CD4-positive, alpha-beta T cell treated with Interleukin-17A for 1 hour (primary cell): ENCODE data around the gene SH3PXD2B.
"Not testable (repeated sequence)": the region's sequence is repeated elsewhere in the genome, so short reads cannot be mapped to it uniquely, and the experiment has no call there.

Source experiments
- DNase-seq: peaks from one replicate; pipeline ENCODE4 v3.0.0-alpha.2; 2020

SH3PXD2B gene

DNA sequence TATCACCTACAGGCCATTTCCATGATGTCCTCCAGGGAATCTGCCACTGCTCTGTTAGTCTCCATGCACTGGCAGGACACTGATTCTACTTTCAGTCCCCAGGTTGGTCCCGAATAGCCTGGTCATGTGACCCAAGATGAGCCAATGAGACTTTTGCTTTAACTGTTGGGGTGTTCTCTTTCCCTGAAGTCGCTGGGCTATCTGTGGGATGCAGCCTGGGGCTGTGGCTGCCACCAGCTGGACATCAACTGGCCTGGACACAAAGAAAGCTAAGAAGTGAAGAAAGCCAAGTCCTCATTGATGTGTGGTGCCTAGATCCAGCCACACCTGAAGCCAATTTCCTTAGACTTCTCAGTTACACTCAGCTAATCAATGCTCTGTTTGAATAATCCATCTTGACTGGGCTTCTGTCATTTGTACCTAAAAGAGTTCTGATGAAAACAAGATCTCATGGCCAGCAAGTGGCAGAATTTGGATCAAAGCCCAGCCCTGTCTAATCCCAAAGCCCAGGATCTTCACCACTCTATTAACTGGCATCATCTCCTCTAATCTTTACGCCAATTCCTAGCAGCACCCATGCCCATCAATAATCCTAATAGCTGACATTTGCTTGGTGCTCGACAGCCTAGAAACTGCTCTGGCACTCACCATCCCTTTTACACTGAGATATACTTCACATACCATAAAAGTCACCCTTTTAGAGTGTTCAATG, 37.0 kb downstream of the SH3PXD2B start:
- DNase-seq = no peak

DNA sequence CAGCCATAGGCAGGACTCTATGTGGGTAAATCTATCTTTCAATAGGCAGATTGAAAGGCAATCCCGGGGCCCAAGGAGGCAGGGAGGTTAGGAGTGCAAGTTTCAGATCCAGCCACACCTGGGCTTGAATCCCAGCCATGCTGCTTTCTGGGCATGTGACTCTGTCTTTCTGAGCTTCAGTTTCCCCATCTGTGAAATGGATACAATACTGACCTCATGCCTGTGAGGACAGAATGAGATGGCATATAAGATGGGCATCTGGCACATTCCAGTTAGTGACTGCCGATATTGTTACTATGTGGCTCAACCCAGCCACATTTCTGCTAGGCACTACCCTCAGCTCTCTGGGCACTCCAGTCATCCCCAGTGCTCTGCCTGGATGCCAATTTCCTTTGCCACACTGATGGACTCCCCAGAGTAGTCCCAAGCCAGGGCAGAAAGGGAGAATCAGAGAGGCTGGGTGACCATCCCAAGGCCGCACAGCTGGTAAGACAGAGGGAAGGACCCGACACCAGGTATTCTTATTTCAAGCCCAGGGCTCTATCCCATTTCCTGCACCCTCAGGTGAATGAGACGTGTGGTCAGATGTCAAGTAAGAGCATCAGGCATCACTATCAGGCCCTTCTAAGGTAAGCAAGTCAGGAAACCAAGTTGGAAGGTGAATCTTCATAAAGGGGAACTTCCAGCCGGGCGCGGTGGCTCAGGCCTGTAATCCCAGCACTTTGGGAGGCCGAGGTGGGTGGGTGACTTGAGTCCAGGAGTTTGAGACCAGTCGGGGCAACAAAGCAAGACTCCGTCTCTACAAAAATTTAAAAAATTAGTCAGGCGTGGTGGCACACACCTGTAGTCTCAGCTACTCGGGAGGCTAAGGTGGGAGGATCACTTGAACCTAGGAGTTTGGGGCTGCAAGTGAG, 38.7 kb downstream of the SH3PXD2B start:
- no peak for DNase-seq

DNA sequence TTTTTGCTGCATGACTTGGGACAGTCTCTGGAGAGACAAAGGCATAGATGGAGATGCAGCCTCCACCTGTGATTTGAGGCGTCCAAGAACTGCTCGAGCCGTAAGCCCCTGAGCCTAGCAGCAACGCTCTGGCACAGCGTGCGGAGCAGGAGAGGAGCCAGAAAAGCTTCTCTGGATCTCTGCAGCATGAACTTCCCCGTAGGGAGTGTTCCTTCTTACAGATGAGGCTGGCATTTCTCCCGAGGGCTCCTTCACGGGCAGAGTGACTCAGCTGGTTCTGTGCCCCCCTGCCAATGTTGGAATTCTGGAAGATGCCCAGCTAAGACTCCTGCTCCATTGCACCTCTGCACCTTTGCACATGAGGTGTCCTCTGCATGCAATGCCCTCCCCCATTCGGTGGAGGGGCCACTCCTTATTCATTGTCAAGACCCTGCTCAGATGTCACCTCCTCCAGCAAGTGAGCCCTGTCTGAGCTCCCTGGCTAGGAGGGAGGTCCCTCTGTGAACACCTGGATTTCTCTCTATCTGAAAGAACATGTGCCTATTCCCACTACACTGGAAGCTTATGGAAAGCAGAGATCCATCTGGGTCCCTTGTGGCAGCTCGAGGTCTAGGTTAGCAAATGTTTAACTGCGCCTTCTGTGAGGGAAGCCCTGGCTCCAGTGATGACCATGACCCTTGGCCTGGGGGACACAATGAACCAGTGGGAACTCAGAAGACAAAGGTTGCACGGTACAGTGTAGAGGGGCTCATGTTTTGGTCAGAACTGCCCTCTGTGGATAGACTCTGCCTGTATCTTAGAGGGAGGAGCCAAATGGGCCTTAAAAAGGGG, 39.6 kb downstream of the SH3PXD2B start:
- DNase-seq = no peak

DNA sequence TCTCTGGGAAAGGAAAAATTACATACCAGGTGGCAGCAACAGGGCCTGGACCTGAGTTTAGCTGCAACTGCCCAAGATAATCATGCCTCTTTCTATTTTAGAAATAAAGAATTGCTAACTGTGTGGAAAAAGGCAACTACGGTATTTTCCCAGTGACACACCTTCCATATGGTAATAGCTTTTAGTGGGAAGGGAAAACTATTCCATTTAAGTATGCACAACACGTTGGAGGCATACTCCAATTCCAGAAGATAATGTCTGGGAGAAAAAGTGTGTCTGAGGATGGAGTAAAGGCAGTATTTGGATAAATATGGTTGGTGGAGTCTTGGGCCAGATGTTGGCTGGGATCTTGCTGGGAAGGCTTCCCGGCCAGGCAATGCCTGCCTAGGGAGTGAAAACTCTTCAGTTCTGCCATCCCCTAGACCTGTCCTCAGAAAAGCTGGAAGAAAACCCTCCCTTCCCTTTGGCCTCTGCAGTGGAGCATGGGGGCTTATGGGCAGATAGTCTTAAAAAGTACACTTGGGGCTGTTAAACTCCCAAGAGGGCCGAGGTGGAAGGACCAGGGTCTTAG, 40.6 kb downstream of the SH3PXD2B start:
- DNase-seq = no peak

DNA sequence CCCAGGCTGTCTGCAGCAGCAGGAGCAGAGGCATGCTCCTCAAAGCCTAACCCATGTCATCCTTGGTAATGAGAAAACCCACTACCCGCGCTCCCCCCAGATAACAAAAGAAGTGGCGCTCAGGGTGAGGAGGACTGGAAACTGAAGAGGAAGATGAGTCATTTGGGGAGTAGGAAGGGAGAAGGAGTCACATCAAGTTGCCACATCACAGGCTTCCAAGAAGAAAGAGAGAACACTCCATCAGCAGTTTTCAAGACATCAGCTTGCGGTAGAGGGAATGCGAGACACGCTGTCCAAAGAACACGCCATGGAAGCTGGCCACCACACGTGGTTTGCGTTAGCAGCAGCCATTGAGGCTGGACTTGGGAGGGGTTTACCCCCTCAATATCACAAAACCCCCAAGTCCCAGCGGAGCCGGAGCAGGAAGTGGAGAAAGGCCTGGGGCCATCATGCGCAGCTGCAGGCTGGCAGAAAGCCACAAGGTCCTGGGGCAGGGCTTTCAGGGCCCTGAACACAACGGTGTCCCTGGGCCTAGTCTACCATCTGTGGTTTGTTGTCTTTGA, 41.5 kb downstream of the SH3PXD2B start:
- DNase-seq = peak; percentile 7

DNA sequence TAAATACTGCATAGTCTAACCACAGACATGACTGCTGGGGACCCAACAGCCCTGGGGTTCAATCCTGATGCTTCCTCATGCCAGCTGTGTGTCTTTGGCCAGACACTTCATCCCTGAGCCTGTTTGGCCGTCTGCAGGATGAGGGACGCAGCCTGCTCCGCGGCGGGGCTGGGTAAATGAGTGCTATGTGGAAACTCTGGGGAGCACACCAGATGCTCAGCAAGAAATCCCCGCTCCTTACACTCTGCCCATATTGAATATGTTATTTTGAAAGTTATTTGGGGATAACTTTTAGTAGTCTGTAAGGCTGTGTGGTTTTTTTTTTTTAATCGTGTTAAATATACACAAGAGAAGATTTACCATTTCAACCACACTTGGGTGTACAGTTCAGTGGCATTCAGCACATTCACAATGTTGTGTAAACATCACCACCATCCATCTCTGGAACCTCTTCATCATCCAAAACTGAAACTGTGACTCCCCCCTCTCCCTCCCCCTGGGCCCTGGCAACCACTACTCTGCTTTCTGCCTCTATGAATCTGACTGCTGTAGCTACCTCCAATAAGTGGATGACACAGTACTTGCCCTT, 42.7 kb downstream of the SH3PXD2B start:
- DNase-seq = no peak

DNA sequence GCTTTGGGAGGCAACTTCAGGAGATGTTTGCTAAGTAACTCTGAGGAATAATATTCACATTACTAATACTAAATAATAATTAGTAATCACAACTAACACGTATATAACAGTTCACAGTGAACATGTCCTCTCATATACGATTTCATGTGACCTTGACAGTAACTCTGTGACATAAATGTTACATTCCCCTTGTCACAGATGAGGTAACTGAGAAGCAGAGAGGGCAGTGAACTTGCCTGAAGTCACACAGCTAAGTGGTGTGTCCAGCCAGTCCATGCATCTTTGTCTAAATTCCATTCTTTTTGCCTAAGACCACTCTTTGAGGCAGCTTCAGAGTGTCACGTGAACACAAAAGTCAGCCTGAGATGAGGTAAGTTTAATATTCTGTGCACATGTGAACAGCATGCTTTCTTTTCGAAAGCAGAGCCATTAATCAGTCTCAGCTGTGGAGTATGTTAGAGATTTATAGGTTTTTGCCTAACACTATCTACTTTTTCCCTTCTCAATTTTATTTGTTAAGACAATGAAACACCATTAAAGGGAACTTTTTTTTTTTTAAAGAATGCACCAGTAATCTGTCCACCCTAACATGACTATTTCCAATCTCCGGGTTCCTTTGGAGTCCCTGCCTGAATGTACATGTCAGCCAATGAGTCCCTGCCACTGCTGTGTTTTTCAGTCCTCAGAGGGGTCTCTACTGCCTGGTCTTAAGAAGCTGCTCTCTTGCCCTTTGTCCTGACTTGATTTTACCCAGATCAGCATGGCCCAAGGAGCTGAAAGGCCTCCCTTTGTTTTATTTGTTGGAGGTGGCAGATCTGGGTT, 43.5 kb downstream of the SH3PXD2B start:
- DNase-seq = no peak

DNA sequence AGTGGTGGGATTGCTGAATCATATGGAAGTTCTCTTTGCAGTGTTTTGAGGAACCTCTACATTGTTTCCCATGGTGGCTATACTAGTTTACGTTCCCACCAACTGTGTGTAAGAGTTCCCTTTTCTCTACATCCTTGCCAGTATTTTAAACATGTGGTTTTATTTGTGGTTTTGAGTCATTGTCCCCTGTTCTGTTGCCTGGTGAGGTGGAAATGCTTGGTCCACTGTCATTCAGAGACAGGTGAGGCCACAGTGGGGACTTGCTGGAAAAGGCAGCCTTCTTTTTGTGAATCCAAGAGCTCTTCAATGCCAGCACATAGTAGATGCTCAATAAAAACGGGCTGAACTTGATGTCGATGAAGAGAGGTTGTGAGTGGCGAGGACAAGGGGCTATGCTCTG, 44.2 kb downstream of the SH3PXD2B start:
- peak; percentile 10 for DNase-seq

DNA sequence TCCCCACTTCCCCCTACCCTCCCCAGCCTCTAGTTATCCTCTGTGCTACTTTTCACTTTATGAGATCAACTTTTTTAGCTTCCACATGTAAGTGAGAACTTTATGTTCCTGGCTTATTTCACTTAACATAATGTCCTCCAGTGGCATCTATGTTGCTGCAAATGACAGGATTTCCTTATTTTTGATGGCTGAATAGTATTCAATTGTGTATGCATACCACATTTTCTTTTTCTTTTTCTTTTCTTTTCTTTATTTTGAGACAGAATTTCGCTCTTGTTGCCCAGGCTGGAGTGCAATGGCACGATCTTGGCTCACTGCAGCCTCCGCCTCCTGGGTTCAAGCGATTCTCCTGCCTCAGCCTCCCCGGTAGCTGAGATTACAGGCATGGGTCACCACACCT, 44.8 kb downstream of the SH3PXD2B start:
- not testable (repeated sequence) for DNase-seq

DNA sequence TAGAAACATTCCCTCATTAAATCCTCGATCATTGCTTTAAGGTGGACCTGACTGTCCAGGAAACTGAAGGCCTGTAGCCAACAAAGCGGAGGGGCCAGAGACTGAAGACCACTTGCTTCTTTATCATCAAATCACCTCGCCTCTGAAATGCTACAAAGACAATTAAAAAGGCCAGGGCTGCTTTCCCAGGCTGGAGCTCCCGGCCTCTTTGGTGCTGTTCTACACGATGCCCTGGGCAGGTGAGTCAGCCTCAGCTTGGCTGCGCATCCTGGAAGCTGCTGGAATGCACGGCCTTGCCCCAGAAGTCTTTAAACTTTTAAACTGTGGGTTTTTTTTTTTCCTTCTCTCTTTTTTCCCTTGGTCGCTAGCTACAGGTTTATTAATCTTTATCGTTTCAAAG, 46.5 kb downstream of the SH3PXD2B start:
- no peak for DNase-seq

DNA sequence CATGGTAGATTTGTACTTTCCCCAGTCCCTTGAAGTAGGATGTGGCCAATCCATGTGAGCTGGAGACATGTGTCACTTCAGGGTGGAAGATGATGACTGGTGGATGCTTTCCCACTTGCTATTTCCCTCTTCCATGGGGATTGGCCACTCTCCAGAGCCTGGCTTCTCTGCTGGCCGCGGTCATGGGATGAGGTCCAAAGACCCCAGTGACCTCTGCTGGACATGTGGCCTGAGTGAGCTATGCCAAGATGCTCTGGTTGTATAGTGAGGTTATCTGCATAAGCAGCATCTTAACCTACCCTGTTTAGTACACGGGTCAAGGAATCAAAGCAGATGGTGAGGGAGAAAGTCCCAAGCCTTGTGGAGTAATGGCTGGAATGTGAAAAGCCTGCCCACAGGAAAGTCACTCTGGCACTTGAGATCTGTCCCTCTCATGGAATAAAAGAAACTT, 47.1 kb downstream of the SH3PXD2B start:
- no peak for DNase-seq

DNA sequence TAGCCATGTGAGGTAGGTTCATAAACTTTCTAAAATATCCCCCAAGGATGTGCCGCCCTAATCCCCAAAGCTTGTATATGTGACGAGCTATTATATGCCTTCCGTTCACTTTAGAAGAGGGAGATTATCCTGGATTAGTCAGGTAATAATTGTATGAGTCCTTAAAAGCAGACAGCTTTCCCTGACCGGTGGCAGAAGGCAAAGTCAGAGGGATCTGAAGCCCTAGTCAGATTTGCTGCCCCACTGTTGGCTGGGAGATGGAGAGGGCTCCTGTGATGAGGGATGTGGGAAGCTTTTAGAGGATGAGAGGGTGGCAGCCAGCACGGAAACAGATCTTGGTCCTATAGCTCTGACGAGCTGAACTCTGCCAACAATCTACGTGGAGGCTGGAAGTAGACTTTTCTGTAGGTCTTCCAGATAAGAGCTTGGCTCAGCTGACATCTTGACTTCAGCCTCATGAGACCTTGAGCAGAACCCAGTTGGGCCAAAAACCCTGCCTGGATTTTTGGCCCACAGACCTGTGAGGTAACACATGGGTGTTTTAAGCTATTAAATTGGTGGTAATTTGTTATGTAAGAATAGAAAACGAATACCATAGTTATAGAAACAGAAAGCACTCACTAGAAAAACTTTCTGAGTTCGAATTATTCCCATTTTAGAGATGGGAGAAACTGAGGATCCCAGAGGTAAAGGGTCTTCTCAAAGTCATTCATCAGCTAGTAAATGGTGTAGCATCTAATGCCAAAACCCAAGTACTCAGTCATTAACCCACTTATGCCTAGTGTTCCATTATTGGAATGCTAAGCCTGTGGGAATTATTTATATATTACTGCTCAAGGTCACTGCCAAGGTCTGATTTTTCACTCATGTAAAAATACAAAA, 48.9 kb downstream of the SH3PXD2B start:
- DNase-seq = no peak

DNA sequence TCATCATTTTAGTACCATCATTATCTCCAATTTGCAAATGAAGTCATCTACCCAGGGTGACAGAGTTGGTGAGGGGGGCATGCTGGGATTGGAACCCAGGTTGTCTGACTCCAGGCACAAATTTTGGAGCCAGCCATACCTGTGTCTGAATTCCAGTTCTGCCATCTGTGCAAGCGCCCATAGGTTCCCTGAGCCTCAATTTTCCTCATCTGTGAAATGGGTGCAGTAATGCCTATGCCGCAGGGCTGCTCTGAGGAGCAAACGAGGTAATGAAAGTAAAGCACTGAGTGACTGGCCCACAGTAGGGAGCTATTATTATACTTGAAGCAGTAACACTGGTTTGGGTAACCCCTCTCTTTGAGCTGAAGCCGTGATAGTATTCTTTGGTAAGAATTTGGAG, 49.6 kb downstream of the SH3PXD2B start:
- DNase-seq = no peak

DNA sequence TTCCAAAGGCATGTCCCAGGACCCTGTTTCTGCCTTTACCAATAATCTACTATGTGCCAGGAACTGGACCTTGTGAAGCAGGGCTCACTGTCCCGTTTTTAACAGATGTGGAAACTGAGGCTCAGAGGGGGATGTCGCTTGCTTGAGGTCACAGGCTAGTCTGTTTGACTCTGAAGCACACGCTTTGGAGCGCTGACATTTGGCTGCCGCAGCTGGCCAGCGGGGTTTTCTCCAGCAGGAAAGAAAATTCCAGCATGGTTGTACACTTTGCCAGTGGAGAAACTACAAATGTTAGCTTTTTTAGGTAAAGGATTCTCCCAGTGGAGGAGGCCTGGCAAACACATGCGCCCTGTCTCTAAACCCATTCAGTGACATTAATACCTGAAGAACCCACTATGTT, 50.5 kb downstream of the SH3PXD2B start:
- DNase-seq = no peak

DNA sequence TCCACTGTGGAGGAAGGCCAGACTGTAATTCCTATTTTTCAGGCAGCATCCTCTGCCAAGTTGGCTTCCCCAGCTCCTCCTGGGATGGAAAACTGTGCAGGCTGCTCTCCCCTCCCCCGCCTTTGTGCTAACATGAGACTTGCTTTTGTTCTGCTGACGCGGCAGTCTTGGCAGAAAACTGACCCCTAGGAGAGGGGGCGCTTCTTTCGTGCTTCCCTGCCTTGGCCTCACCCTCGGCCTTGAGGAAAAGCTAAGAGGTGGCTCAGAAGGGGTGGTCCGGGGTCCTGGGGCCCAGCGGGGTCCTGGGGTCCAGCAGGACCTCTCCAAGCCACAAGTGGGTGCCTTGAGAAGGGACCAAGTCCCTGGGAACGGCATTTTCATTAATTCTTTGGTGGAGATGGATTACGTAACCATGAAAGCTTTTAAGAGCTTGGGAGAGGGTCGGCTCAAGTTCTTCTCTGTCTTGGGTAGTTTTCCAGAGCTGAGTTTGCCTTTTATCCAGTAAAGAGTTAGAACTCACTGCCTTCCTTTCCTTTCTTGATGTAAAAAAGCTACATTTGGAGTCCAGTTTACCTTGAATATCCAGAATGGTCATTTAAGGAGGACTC, 51.0 kb downstream of the SH3PXD2B start:
- DNase-seq = no peak

DNA sequence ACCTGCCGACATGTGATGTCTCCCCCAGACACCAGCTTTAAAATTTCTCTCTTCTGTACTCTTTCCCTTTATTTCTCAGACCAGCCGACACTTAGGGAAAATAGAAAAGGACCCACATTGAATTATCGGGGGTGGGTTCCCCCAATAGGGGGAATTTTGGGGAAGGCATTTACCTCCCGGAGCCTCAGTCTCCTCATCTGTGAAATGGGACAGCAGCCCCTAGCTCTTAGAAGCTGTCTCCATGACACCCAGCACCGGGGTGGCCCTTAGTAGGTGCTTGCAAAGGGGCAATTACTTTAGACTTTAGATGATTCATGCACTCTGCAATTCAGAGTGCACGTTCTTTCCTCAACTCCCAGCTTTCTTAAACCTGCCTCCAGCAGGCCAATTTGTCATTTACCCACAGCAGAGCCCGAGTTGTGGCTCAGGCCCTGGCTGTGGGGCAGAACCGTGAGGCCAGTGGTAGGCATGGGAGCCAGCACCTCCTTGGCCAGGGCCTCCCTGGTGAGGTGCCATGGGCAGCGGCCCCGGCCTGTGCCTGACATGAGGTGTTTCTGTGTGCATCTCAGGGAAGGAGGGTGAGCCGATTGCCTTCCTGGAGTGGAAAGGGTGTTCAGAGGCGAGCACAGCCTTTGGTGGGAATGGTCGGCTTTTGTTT, 51.7 kb downstream of the SH3PXD2B start:
- DNase-seq = no peak

DNA sequence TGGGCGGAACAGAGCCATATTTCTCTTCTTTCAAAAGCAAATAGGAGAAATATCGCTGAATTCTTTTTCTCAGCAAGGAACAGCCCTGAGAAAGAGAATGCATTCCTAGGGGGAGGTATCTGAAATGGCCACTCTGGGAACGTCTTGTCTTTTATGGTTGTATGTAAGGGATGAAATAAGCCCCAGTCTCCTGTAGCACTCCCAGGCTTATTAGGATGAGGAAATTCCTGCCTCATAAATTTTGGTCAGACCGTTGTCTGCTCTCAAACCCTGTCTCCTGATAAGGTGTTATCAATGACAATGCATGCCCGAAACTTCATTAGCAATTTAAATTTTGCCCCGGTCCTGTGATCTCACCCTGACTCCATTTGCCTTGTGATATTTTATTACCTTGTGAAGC, 52.3 kb downstream of the SH3PXD2B start:
- DNase-seq = not testable (repeated sequence)

DNA sequence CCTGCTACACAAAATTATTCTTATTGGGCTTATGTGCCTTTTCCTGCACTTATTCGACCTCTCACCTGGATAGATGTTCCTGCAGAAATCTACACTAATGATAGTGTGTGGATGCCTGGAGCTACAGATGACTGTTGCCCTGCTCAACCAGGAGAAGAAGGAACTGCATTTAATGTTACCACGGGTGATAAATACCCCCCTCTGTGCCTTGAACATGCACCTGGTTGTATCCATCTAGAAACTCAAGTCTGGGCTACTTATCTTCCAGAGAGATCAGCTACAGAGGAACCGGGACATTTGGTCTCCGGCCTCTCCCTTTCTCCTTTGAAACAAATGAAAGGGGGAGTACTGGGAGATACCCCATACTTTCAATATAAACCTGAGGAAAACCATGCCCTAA, 54.5 kb downstream of the SH3PXD2B start:
- DNase-seq = no peak

DNA sequence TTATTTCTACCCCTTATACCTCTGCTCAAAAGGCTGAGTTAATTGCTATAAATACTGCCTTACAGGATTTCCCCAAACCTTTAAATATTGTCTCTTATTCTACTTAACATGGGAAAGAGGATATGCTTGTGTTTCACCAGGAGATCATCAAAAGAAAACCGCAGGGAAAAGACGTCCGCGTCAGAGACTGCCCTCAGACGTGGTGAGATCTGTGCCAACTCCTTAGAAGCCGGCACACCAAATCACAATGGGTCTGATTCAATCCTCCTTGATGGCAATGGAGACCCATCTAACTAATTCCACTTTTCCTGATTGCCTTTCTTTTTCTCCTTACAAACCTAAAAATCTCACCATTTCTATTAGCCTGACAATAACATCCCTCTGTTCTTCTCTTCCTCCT, 55.0 kb downstream of the SH3PXD2B start:
- DNase-seq = no peak
